Measurements from ENCODE around the gene RAPGEF1.

The RAPGEF1 gene

DNA sequence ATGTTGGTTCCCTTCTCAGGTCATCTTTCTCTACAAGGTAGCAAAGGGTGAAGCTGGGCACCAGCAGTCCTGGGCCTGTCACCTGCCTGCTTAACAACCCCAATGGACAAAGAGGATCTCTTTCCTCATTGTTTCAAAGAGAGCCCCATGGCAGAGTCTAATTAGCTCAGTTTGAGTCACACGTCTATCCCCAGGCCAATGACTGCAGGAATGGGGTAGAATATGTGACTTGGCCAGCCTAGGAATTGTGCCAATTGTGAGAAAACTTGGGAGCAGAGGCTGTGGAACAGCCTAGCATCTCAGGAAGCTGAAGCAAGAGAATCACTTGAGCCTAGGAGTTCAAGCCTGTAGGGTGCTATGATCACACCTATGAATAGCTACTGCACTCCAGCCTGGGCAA lies 3.6 kb upstream of the RAPGEF1 start:
- peaks cover 0 to 4% (median 0%) of the 10 kb centered on the region in 5 experiments for H3K9me3 ChIP-seq (ENCODE audit: control extremely low read depth in 1 of 5, control insufficient read depth in 4 of 5, insufficient read depth in 2 of 5, low read depth in 1 of 5, low read length in 4 of 5)
- no peaks in the 10 kb centered on the region for H3K36me3 ChIP-seq (ENCODE audit: control insufficient read depth in 4 of 4, insufficient read depth in 4 of 4, low read length in 3 of 4)
- ChIA-PET CTCF (interaction anchor here (0.7 to 9.9 kb wide), 13 partner anchors 9 to 518 kb away, joined by 3 to 148 read pairs (median 4); no protein-coding TSS in a partner anchor), POLR2A (interaction anchor here (1.0 kb wide), 1 partner anchor 11 kb away, joined by 3 read pairs; no protein-coding TSS in a partner anchor)
- peaks cover 0 to 28% (median 20%) of the 10 kb centered on the region in 4 experiments for H3K4me1 ChIP-seq (ENCODE audit: control extremely low read depth in 1 of 4, control insufficient read depth in 4 of 4, insufficient read depth in 4 of 4, low read length in 3 of 4)
- DNase-seq, result no peak
- H3K27me3 ChIP-seq (replicated peaks in 2 of 5; ENCODE audit: control insufficient read depth in 4 of 5, insufficient read depth in 5 of 5, low read length in 4 of 5), result no peaks in the 10 kb centered on the region
- no peak overlapping the region for H3K4me3 ChIP-seq (ENCODE audit: control insufficient read depth in 1 of 7, extremely low read depth in 1 of 7, insufficient read depth in 4 of 7, low read depth in 2 of 7, low read length in 6 of 7)
- H3K27ac ChIP-seq (ENCODE audit: insufficient read depth in 1 of 2, low read depth in 1 of 2, low read length in 2 of 2, poor library complexity in 1 of 2, severe bottlenecking in 2 of 2), result no peak overlapping the region
- 100% methylated on average over 1 of the region's 1 CpG for WGBS (ENCODE audit: insufficient coverage)

DNA sequence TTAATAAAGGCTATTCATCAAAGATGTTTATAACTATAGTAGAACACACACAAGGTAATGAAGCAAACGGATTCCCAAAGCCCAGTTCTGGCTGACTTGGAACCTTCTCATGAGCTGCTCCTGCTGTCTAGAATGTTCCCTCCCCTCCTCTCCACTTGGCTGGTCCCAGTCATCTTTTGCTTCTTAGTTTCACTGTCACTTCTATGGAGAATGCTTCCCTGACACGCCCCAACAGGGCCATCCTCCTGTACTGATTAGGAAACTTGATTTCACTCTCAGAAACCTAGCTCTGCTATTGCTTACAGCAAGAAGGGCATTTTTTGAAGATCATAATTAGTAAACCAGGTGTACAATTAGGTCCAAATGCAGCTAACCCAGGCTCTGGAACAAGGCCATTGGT lies 3.2 kb upstream of the RAPGEF1 start:
- WGBS (ENCODE audit: insufficient coverage), result 95% methylated on average over 2 of the region's 2 CpGs

DNA sequence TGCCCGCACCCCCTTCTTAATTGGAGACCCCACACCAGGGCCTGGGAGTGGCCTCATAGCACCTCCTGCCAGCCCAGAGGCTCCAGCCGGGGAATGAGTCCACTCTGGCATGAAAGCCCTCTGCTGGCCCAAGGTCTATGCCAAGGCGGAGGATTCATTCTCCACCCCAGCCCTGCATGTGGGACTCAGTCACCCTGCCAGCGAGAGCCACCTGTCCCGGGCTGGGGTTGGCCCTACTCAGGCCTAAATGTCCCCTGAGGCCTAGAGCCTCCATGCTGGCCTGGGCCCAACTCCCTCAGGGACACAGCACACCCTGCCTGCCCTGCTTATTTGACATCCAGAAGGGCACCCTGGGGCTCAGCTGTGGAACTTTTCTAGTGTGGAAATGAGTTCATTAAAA lies 1.0 kb upstream of the RAPGEF1 start:
- CTCF ChIA-PET, result interaction anchor here (0.6 to 9.9 kb wide), 19 partner anchors 8 to 162 kb away, joined by 3 to 148 read pairs (median 4); no protein-coding TSS in a partner anchor

More for the DNA sequence above, 3.2 kb upstream of the RAPGEF1 start:
- H3K27me3 ChIP-seq (replicated peaks in 2 of 5; ENCODE audit: control insufficient read depth in 4 of 5, insufficient read depth in 5 of 5, low read length in 4 of 5), result no peaks in the 10 kb centered on the region
- H3K4me1 ChIP-seq (ENCODE audit: control extremely low read depth in 1 of 4, control insufficient read depth in 4 of 4, insufficient read depth in 4 of 4, low read length in 3 of 4), result peaks cover 0 to 32% (median 24%) of the 10 kb centered on the region in 4 experiments
- H3K4me3 ChIP-seq (ENCODE audit: control insufficient read depth in 1 of 7, extremely low read depth in 1 of 7, insufficient read depth in 4 of 7, low read depth in 2 of 7, low read length in 6 of 7), result no peak overlapping the region
- no peaks in the 10 kb centered on the region for H3K36me3 ChIP-seq (ENCODE audit: control insufficient read depth in 4 of 4, insufficient read depth in 4 of 4, low read length in 3 of 4)
- POLR2A ChIA-PET, result interaction anchor here (0.6 to 1.0 kb wide), 2 partner anchors 10 to 525 kb away, joined by 3 to 4 read pairs; no protein-coding TSS in a partner anchor
- DNase-seq, result no peak
- H3K27ac ChIP-seq (ENCODE audit: insufficient read depth in 1 of 2, low read depth in 1 of 2, low read length in 2 of 2, poor library complexity in 1 of 2, severe bottlenecking in 2 of 2), result no peak overlapping the region
- CTCF ChIA-PET, result interaction anchor here (0.6 to 9.9 kb wide), 14 partner anchors 9 to 518 kb away, joined by 3 to 148 read pairs (median 4); no protein-coding TSS in a partner anchor
- peaks cover 0 to 4% (median 0%) of the 10 kb centered on the region in 5 experiments for H3K9me3 ChIP-seq (ENCODE audit: control extremely low read depth in 1 of 5, control insufficient read depth in 4 of 5, insufficient read depth in 2 of 5, low read depth in 1 of 5, low read length in 4 of 5)

DNA sequence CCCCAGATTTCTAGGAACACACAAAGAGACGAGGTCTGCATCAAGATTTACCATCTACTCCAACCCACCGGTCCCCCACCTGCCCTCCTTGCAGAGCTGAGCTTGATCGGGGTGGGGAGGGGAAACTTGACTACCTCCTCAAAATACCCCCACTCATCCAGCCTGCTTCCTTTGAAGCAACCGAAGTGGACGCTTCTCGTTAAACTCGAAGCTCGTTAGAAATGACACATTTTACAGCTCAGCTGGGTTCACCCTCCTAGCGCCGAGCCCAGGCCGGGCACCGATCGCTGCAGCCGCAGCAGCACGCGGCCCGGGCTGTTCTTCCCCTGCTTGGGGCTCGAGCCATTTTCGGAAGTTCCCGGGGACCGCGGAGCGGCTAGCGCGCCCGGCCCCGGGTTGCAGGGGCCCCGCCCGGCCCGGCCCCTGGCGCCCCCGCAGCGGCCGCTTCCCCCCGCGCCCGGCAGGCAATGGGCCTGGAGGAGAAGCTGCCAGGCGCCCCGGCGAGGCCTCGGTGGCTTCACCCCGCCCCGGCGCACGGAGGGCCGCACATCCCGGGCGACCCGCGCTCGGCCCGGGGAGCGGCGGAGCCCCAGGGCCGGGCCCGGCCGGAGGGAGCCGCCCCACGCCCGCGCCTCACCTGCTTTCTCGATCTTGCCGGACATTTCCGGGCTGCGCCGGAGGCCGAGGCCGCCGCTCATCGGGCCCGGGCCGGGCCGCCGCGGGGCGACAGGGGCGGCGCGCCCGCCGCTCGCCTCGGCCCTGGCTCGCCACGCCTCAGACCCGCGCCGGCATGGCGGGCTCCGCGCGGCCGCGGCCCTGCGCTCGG lies 530 bp downstream of the RAPGEF1 start:
- DNase-seq, result peak in 2 of 3 donors; percentile 66 to 72
- H3K9me3 ChIP-seq (ENCODE audit: control extremely low read depth in 1 of 5, control insufficient read depth in 4 of 5, insufficient read depth in 2 of 5, low read depth in 1 of 5, low read length in 4 of 5), result no peaks in the 10 kb centered on the region
- H3K36me3 ChIP-seq (ENCODE audit: control insufficient read depth in 4 of 4, insufficient read depth in 4 of 4, low read length in 3 of 4), result peaks cover 0 to 6% (median 0%) of the 10 kb centered on the region in 4 experiments
- no peaks in the 10 kb centered on the region for H3K27me3 ChIP-seq (replicated peaks in 2 of 5; ENCODE audit: control insufficient read depth in 4 of 5, insufficient read depth in 5 of 5, low read length in 4 of 5)
- peak overlapping the region in 1 of 2 experiments; percentile 25 for H3K27ac ChIP-seq (ENCODE audit: insufficient read depth in 1 of 2, low read depth in 1 of 2, low read length in 2 of 2, poor library complexity in 1 of 2, severe bottlenecking in 2 of 2)
- CTCF ChIA-PET, result interaction anchor here (0.9 to 9.9 kb wide), 18 partner anchors 8 to 403 kb away, joined by 3 to 148 read pairs (median 4); no protein-coding TSS in a partner anchor
- under 1% methylated on average over 73 of the region's 96 CpGs for WGBS (ENCODE audit: insufficient coverage)
- POLR2A ChIA-PET, result interaction anchor here (1.2 to 2.0 kb wide), 2 partner anchors 11 to 104 kb away, joined by 5 to 6 read pairs; no protein-coding TSS in a partner anchor
- H3K4me3 ChIP-seq (ENCODE audit: control insufficient read depth in 1 of 7, extremely low read depth in 1 of 7, insufficient read depth in 4 of 7, low read depth in 2 of 7, low read length in 6 of 7), result peak overlapping the region; percentile 27 to 78 (median 71)
- H3K4me1 ChIP-seq (ENCODE audit: control extremely low read depth in 1 of 4, control insufficient read depth in 4 of 4, insufficient read depth in 4 of 4, low read length in 3 of 4), result peaks cover 22 to 59% (median 55%) of the 10 kb centered on the region in 4 experiments

More for the DNA sequence above, 1.0 kb upstream of the RAPGEF1 start:
- Histone ChIP-seq H3K36me3 (ENCODE audit: control insufficient read depth in 4 of 4, insufficient read depth in 4 of 4, low read length in 3 of 4) (no peaks in the 10 kb centered on the region), H3K27ac (ENCODE audit: insufficient read depth in 1 of 2, low read depth in 1 of 2, low read length in 2 of 2, poor library complexity in 1 of 2, severe bottlenecking in 2 of 2) (no peak overlapping the region), H3K9me3 (ENCODE audit: control extremely low read depth in 1 of 5, control insufficient read depth in 4 of 5, insufficient read depth in 2 of 5, low read depth in 1 of 5, low read length in 4 of 5) (peaks cover 0 to 4% (median 0%) of the 10 kb centered on the region in 5 experiments), H3K4me1 (ENCODE audit: control extremely low read depth in 1 of 4, control insufficient read depth in 4 of 4, insufficient read depth in 4 of 4, low read length in 3 of 4) (peaks cover 8 to 49% (median 41%) of the 10 kb centered on the region in 4 experiments), H3K27me3 (replicated peaks in 2 of 5; ENCODE audit: control insufficient read depth in 4 of 5, insufficient read depth in 5 of 5, low read length in 4 of 5) (no peaks in the 10 kb centered on the region), H3K4me3 (ENCODE audit: control insufficient read depth in 1 of 7, extremely low read depth in 1 of 7, insufficient read depth in 4 of 7, low read depth in 2 of 7, low read length in 6 of 7) (no peak overlapping the region)
- DNase-seq, result no peak
- POLR2A ChIA-PET, result no interaction called here
- whole genome bisulfite sequencing (ENCODE audit: insufficient coverage), result 96% methylated on average over 5 of the region's 5 CpGs

DNA sequence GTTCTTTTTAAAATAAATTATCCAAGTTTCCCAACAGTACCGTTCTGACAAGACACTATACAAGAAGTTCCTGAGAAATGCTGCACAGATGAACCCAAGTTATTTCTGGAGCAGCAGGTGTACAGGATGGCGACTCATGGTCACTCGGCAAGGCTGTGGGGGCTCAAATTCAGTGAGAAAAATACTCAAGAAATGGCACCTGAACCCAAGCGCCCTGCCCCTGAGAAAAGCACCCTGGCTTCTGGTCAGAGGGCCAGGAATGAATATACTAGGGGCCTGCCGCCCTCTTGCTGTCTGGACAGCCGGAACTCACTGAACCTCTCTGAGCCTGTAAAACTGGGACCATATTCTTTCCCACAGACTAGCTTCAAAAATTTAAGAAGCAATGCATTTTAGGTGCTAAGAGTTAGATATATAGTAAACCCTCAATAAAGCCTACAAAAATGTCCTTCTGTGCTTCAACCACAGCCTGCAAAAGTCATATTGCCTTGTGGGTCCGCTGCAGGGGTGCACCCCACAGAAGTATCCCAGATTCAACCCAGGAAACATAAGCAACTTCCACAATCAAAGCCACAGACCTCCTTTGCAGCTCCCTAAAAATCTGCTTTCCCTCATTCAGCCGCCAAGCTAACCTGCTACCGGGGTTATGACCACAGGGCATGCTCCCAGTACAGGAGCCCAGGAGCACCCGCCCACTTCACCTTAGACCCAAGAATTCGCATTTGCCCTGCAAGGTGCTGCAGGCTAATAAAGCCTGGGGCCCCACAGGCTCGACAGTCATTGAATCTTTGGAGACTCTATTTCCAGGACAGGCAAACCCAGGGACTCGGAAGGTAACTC lies 1.4 kb downstream of the RAPGEF1 start:
- peaks cover 27 to 59% (median 56%) of the 10 kb centered on the region in 4 experiments for H3K4me1 ChIP-seq (ENCODE audit: control extremely low read depth in 1 of 4, control insufficient read depth in 4 of 4, insufficient read depth in 4 of 4, low read length in 3 of 4)
- no peak overlapping the region for H3K27ac ChIP-seq (ENCODE audit: insufficient read depth in 1 of 2, low read depth in 1 of 2, low read length in 2 of 2, poor library complexity in 1 of 2, severe bottlenecking in 2 of 2)
- no peak for DNase-seq
- peaks cover 0 to 6% (median 0%) of the 10 kb centered on the region in 4 experiments for H3K36me3 ChIP-seq (ENCODE audit: control insufficient read depth in 4 of 4, insufficient read depth in 4 of 4, low read length in 3 of 4)
- 69% methylated on average over 8 of the region's 13 CpGs for WGBS (ENCODE audit: insufficient coverage)
- peak overlapping the region; percentile 27 to 78 (median 71) for H3K4me3 ChIP-seq (ENCODE audit: control insufficient read depth in 1 of 7, extremely low read depth in 1 of 7, insufficient read depth in 4 of 7, low read depth in 2 of 7, low read length in 6 of 7)
- POLR2A ChIA-PET, result interaction anchor here (0.8 to 2.0 kb wide), 3 partner anchors 10 to 128 kb away, joined by 4 to 6 read pairs (median 5); no protein-coding TSS in a partner anchor
- H3K27me3 ChIP-seq (replicated peaks in 2 of 5; ENCODE audit: control insufficient read depth in 4 of 5, insufficient read depth in 5 of 5, low read length in 4 of 5), result no peaks in the 10 kb centered on the region
- H3K9me3 ChIP-seq (ENCODE audit: control extremely low read depth in 1 of 5, control insufficient read depth in 4 of 5, insufficient read depth in 2 of 5, low read depth in 1 of 5, low read length in 4 of 5), result no peaks in the 10 kb centered on the region
- CTCF ChIA-PET, result interaction anchor here (0.9 to 5.1 kb wide), 10 partner anchors 10 to 402 kb away, joined by 3 to 39 read pairs (median 4); no protein-coding TSS in a partner anchor

DNA sequence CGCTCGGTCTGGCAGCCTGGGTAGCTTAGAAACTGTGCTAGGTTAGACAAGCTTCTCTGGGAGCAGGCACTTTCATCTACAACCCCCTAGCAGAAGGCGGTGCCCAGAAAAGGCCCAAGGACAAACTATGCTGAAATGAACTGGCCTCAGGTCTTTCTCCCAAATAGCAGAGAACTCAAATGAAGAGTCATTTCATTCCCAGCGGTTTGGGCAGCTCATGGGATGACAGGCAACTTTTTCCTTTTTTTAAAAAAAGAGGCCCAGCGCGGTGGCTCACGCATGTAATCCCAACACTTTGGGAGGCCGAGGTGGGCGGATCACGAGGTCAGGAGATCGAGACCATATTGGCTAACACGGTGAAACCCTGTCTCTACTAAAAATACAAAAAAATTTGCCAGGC lies 2.5 kb downstream of the RAPGEF1 start:
- peaks cover 0 to 6% (median 0%) of the 10 kb centered on the region in 4 experiments for H3K36me3 ChIP-seq (ENCODE audit: control insufficient read depth in 4 of 4, insufficient read depth in 4 of 4, low read length in 3 of 4)
- DNase-seq, result no peak
- ChIA-PET POLR2A (interaction anchor here (0.8 kb wide), 1 partner anchor 236 kb away, joined by 3 read pairs; no protein-coding TSS in a partner anchor), CTCF (interaction anchor here (2.5 to 5.1 kb wide), 2 partner anchors 9 to 145 kb away, joined by 8 to 39 read pairs; no protein-coding TSS in a partner anchor)
- no peaks in the 10 kb centered on the region for H3K27me3 ChIP-seq (replicated peaks in 2 of 5; ENCODE audit: control insufficient read depth in 4 of 5, insufficient read depth in 5 of 5, low read length in 4 of 5)
- no peaks in the 10 kb centered on the region for H3K9me3 ChIP-seq (ENCODE audit: control extremely low read depth in 1 of 5, control insufficient read depth in 4 of 5, insufficient read depth in 2 of 5, low read depth in 1 of 5, low read length in 4 of 5)
- peaks cover 32 to 68% (median 64%) of the 10 kb centered on the region in 4 experiments for H3K4me1 ChIP-seq (ENCODE audit: control extremely low read depth in 1 of 4, control insufficient read depth in 4 of 4, insufficient read depth in 4 of 4, low read length in 3 of 4)
- H3K27ac ChIP-seq (ENCODE audit: insufficient read depth in 1 of 2, low read depth in 1 of 2, low read length in 2 of 2, poor library complexity in 1 of 2, severe bottlenecking in 2 of 2), result no peak overlapping the region
- 96% methylated on average over 10 of the region's 12 CpGs for WGBS (ENCODE audit: insufficient coverage)
- peak overlapping the region in 2 of 7 experiments; percentile 28 to 54 for H3K4me3 ChIP-seq (ENCODE audit: control insufficient read depth in 1 of 7, extremely low read depth in 1 of 7, insufficient read depth in 4 of 7, low read depth in 2 of 7, low read length in 6 of 7)

Measured in common myeloid progenitor, CD34-positive (primary cell).